HG03342 (cell line): ENCODE measurements around the gene PRKCH.
"Not testable (repeated sequence)": the region's sequence is repeated elsewhere in the genome, so short reads cannot be mapped to it uniquely, and the experiment has no call there.

Source experiments
- ATAC-seq: cut with Tn5 transposase; IDR thresholded peaks from one replicate; pipeline ENCODE4 v1.9.1; 2021; ENCODE audit warnings: mild to moderate bottlenecking, moderate library complexity; ENCODE audit not compliant: unreplicated experiment

Gene PRKCH

GRCh38 chr14:61304688-61305087 lies 16.7 kb upstream of the PRKCH start:
- no peak for ATAC-seq

GRCh38 chr14:61308198-61308597 lies 13.2 kb upstream of the PRKCH start:
- ATAC-seq = no peak

GRCh38 chr14:61308701-61309100 lies 12.7 kb upstream of the PRKCH start:
- ATAC-seq = not testable (repeated sequence)

GRCh38 chr14:61315313-61315712 lies 6.1 kb upstream of the PRKCH start:
- no peak for ATAC-seq

GRCh38 chr14:61319086-61319485 lies 2.3 kb upstream of the PRKCH start:
- no peak for ATAC-seq

- ATAC-seq = no peak
These were observed 1.7 kb upstream of the PRKCH start for GRCh38 chr14:61319706-61320105.

- not testable (repeated sequence) for ATAC-seq
These were observed 1.2 kb upstream of the PRKCH start for GRCh38 chr14:61320170-61320569.

GRCh38 chr14:61320806-61321384 lies 484 bp upstream of the PRKCH start:
- no peak for ATAC-seq

- no peak for ATAC-seq
These were observed 826 bp downstream of the PRKCH start for GRCh38 chr14:61322011-61322798.

GRCh38 chr14:61322799-61323290 lies 1.5 kb downstream of the PRKCH start:
- no peak for ATAC-seq

GRCh38 chr14:61323970-61324369 lies 2.6 kb downstream of the PRKCH start:
- ATAC-seq = no peak

GRCh38 chr14:61325166-61325565 lies 3.8 kb downstream of the PRKCH start:
- no peak for ATAC-seq

GRCh38 chr14:61326146-61326545 lies 4.8 kb downstream of the PRKCH start:
- ATAC-seq = no peak

GRCh38 chr14:61326847-61327246 lies 5.5 kb downstream of the PRKCH start:
- no peak for ATAC-seq

- no peak for ATAC-seq
These were observed 7.4 kb downstream of the PRKCH start for GRCh38 chr14:61328626-61329262.

GRCh38 chr14:61329478-61330051 lies 8.2 kb downstream of the PRKCH start:
- peak; percentile 61 for ATAC-seq

GRCh38 chr14:61330511-61330910 lies 9.1 kb downstream of the PRKCH start:
- peak; percentile 54 for ATAC-seq

GRCh38 chr14:61331992-61332657 lies 10.7 kb downstream of the PRKCH start:
- no peak for ATAC-seq

GRCh38 chr14:61332658-61333029 lies 11.3 kb downstream of the PRKCH start:
- no peak for ATAC-seq

- no peak for ATAC-seq
These were observed 11.7 kb downstream of the PRKCH start for GRCh38 chr14:61333087-61333486.

- ATAC-seq = no peak
These were observed 12.9 kb downstream of the PRKCH start for GRCh38 chr14:61334197-61334701.
